Measurements from ENCODE around the gene NELL1.

GRCh38 chr11:20931029-20931428, 261.6 kb downstream of the NELL1 start:
- TF ChIP-seq CTCF (conservative IDR thresholded peaks at IDR 0.05 in 1 of 2, IDR thresholded peaks at IDR 0.05 in 1 of 2; ENCODE audit: extremely low read depth in 1 of 2, insufficient read depth in 1 of 2, low read depth in 1 of 2, low read length in 2 of 2) (no peak), EZH2 (IDR thresholded peaks at IDR 0.05; ENCODE audit: borderline replicate concordance, low read length) (no peak)

Data from mammary epithelial cell (primary cell).